ENCODE measurements around the gene CAV1. TPM values are rescaled to one million over a fixed set of nuclear protein-coding genes. Genes with fewer than 3 reads are reported as not detected.

CAV1 gene
- total and polyA plus RNA-seq, 2 of the 4 experiments (the other 2 are of a cell fraction), result 1,592 to 1,808 TPM

GRCh38 chr7:116577320-116577871 lies 52.6 kb downstream of the CAV1 start:
- H3K27me3 ChIP-seq (ENCODE audit: control insufficient read depth, insufficient read depth, low read length), result no peaks in the 10 kb centered on the region
- TF ChIP-seq NFE2L2 (IDR thresholded peaks at IDR 0.05; ENCODE audit: low read depth, low read length), result no peak
- 0 out of 2 replicates have a peak, but pooled peaks have one; percentile 42 for TF ChIP-seq POLR2A (IDR thresholded peaks at IDR 0.05; ENCODE audit: low read depth, low read length)
- peak; percentile 56 for TF ChIP-seq MAFK (IDR thresholded peaks at IDR 0.05; ENCODE audit: low read depth, low read length)
- H4K91ac ChIP-seq (ENCODE audit: insufficient read depth, low read depth, low read length), result peak overlapping the region; percentile 98
- TSS peak; percentile 81 for BruUV-seq (replicated peaks)
- H2AK5ac ChIP-seq (ENCODE audit: low read depth, low read length), result peak overlapping the region; percentile 97
- ChIA-PET POLR2A (ENCODE audit: unreplicated experiment) (interaction anchor here (0.8 to 0.9 kb wide), 2 partner anchors 31 to 51 kb away, joined by 3 read pairs; no protein-coding TSS in a partner anchor), CTCF (interaction anchor here (0.5 to 1.1 kb wide), 3 partner anchors 44 to 318 kb away, joined by 3 to 4 read pairs (median 3); no protein-coding TSS in a partner anchor)
- H2BK20ac ChIP-seq (ENCODE audit: low read depth, low read length), result peak overlapping the region; percentile 99
- H3K4ac ChIP-seq (ENCODE audit: low read depth, low read length), result peak overlapping the region; percentile 98
- H2BK5ac ChIP-seq (ENCODE audit: low read depth, low read length, poor library complexity, severe bottlenecking), result peak overlapping the region; percentile 99
- H4K20me1 ChIP-seq (ENCODE audit: insufficient read depth, low read length), result no peaks in the 10 kb centered on the region
- peak; percentile 62 for ATAC-seq (ENCODE audit: low read depth)
- peak; percentile 62 for DNase-seq
- peak overlapping the region; percentile 99 for H2BK120ac ChIP-seq (ENCODE audit: low read depth, low read length)
- H3K18ac ChIP-seq (ENCODE audit: low read depth, low read length), result peak overlapping the region; percentile 95
- no peak overlapping the region; the same call in 1 of the 2 replicates for H3K4me3 ChIP-seq (ENCODE audit: insufficient read depth, low read depth, low read length)
- in situ Hi-C loops (cut with MboI; ENCODE audit: low sequenced_read_pairs), result loop anchor here (5.0 kb wide), 1 partner anchor 310 kb away; no protein-coding TSS in a partner anchor
- intact Hi-C loops (cut with micrococcal nuclease), result loop anchor here (2.0 kb wide), 1 partner anchor 53 kb away; the partner anchor contains the start of gene CAV1
- H3K79me1 ChIP-seq (ENCODE audit: low read depth in 1 of 2, low read length in 2 of 2), result peaks cover 9 to 39% of the 10 kb centered on the region in 2 experiments; a peak in 3 of 4 replicates
- peak overlapping the region; percentile 99 for H3K23ac ChIP-seq (ENCODE audit: low read depth, low read length)
- dilution Hi-C loops (cut with HindIII; ENCODE audit: low sequenced_read_pairs, unreplicated experiment), result no loop called here
- H3K9me1 ChIP-seq (ENCODE audit: insufficient read depth, low read length), result peaks cover 8% of the 10 kb centered on the region
- no CpG with 5 or more reads among the region's 6 CpGs for WGBS, 2 experiments (ENCODE audit: extremely low coverage in 2 of 2, insufficient read length in 1 of 2)
- H3K36me3 ChIP-seq (ENCODE audit: control insufficient read depth, insufficient read depth, low read length), result no peaks in the 10 kb centered on the region
- H4K5ac ChIP-seq (ENCODE audit: low read depth, low read length), result peak overlapping the region; percentile 94
- H2AK9ac ChIP-seq (replicated peaks; ENCODE audit: low read depth, low read length, poor library complexity), result peak overlapping the region; percentile 86
- H2BK15ac ChIP-seq (ENCODE audit: low read depth, low read length), result peak overlapping the region; percentile 77; the same call in 2 of the 3 replicates
- peaks cover 4% of the 10 kb centered on the region; the same call in 1 of the 2 replicates for H3K9me3 ChIP-seq (ENCODE audit: control insufficient read depth, insufficient read depth, low read length)
- H3K56ac ChIP-seq (ENCODE audit: extremely low read depth, insufficient read depth, low read length), result peak overlapping the region; percentile 99
- peak overlapping the region; percentile 90 for H3K14ac ChIP-seq (replicated peaks; ENCODE audit: low read depth, low read length)
- H3K27ac ChIP-seq (ENCODE audit: insufficient read depth, low read length), result peak overlapping the region; percentile 99
- H2AFZ ChIP-seq (replicated peaks; ENCODE audit: low read length, poor library complexity), result peak overlapping the region; percentile 13
- H3K4me2 ChIP-seq (ENCODE audit: low read depth, low read length), result peak overlapping the region; percentile 84
- H3K4me1 ChIP-seq (ENCODE audit: control insufficient read depth, insufficient read depth, low read length), result peaks cover 16% of the 10 kb centered on the region
- peak overlapping the region; percentile 86 to 97 for H4K8ac ChIP-seq (ENCODE audit: low read depth in 2 of 2, low read length in 2 of 2)
- H3K9ac ChIP-seq (ENCODE audit: low read depth, low read length), result peak overlapping the region; percentile 72
